AG10803 (cell line): ENCODE measurements around the gene DDX59.

Source experiments
- DNase-seq: peaks from one replicate; pipeline ENCODE4 v3.0.0; 2010; ENCODE audit warnings: low read depth
- H3K4me3 ChIP-seq: 2 replicates; pipeline ENCODE4 v1.5.1; 2011; ENCODE audit warnings: mild to moderate bottlenecking, low read length, control low read depth
- TF ChIP-seq, protein P1 (sequence below): conservative IDR thresholded peaks from 2 replicates; pipeline ENCODE4 v1.5.1; 2011; ENCODE audit warnings: mild to moderate bottlenecking, low read length, control low read depth, inconsistent platforms

DDX59 gene

DNA sequence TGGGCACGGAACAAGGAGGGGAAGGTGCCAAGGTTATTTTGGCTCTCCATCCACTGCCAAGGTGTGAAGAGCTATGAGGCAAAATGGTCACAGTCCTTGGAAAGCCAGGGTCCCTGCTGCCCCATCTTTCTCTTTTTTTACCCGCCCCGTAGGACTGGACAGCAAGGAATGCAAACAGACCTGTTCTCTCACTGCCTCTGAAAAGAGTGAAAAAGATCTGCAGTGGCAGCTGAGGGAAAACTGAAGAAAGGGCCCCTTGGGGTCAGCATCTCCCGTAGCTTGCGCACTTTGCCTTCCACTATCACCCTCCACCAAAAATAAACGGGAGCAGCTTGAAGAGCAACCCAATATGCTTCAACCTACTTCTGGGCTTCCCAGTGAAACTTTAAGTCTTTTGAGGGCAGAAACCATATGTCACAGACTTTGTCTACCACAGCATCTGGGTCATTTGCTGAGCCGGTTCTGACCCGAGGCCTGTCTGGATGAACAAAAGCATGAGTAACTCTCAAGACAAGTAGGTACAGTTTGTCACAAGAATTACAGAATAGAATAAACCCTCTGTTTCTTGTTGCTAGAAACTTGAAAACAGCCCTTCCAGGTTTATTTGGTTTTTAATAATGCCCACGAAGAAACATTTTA lies 39.7 kb downstream of the DDX59 start:
- DNase-seq: no peak
- TF ChIP-seq, protein P1, sequence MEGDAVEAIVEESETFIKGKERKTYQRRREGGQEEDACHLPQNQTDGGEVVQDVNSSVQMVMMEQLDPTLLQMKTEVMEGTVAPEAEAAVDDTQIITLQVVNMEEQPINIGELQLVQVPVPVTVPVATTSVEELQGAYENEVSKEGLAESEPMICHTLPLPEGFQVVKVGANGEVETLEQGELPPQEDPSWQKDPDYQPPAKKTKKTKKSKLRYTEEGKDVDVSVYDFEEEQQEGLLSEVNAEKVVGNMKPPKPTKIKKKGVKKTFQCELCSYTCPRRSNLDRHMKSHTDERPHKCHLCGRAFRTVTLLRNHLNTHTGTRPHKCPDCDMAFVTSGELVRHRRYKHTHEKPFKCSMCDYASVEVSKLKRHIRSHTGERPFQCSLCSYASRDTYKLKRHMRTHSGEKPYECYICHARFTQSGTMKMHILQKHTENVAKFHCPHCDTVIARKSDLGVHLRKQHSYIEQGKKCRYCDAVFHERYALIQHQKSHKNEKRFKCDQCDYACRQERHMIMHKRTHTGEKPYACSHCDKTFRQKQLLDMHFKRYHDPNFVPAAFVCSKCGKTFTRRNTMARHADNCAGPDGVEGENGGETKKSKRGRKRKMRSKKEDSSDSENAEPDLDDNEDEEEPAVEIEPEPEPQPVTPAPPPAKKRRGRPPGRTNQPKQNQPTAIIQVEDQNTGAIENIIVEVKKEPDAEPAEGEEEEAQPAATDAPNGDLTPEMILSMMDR: no peak
- H3K4me3 ChIP-seq: no peak overlapping the region

DNA sequence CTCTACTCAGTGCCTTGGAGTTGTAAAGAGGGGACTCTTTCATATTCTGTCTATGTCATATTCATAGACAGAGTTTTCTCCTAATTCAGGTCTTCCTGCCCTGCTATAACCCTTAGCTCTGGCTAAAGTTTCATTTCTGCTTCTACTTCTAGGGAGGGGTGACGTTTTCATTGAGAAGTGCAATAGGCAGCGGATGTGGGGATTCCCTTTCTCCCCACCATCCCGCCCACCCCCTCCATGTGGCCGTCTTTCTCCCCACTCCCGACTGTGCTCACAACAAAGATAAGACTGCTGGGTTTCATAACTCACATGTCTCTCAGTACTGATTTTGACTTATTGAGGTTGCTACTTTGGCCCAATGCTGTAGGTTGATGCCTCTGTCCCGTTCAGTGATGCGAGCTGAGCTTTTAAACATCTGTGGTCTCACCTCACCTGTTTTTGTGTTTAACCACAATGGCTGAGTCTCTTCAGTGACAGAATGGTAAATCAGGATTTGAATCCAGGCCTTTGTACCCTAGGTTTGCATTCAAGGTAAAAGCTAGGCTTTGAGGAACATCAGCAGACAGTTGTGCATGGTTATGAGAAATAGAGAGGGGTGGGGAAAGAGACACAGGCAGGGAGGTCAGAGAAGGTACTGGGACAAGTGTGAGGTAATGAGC lies 41.4 kb downstream of the DDX59 start:
- no peak for DNase-seq
- no peak overlapping the region for H3K4me3 ChIP-seq
- TF ChIP-seq, protein P1: no peak

DNA sequence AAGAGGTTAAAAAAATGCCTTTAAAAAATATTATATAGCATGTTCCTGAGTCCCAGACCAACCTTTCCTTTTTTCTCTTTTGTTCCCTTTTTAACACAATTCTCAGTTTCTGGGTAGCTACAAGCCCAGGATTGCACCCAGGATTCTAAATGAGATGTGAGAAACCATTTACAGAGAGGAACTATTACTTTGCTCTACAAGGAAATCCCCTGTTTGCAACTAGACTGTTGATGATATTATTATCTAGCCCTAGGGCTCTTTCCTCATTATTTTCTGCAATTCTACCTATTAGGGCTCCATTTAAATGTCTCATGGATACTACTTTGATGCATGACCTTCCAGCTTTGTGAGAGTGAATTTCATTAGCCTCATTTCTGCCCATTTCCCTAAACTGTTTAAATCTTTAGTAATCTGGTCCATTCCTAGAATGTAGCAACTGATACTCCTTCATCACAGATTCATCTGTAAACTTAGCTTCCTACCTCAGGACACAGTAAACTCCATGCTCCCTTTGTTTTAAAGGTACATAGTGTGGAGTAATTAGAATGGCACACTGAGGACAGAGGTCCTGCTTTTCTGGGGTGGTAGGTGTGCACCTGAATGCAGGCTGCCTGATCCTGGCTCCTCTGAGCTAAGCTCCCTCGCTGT lies 42.0 kb downstream of the DDX59 start:
- TF ChIP-seq, protein P1: no peak
- no peak for DNase-seq

DNA sequence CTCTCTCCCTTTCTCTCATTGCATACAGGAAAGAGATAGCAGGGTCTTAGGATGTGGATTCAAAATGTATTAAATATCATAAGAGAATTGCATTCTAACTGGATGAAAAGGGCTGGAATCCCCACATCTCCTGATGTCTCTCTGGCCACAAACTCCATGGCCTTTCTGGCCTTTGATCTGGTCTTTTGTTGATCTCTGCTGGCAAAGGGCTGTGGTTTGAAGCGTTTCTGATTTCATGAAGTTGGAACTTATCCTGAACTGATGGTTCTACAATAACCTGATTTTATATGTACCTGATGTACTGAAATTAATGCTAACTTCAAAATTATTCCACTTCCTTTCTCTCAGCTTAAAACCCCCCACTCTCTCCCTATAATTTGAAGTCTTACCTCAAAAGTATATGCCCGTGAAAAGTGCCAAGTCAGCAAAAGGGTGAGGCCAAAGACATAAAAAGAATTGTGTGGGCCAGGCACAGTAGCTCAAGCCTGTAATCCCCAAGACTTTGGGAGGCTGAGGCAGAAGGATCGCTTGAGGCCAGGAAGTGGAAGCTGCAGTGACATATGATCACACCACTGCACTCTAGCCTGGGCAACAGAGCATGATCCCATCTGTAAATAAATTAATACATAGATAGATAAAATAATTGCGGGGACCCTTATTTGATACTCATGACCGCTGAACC lies 42.7 kb downstream of the DDX59 start:
- H3K4me3 ChIP-seq: no peak overlapping the region
- TF ChIP-seq, protein P1: no peak
- DNase-seq: no peak

More for the DNA sequence above, 42.0 kb downstream of the DDX59 start:
- H3K4me3 ChIP-seq: no peak overlapping the region

DNA sequence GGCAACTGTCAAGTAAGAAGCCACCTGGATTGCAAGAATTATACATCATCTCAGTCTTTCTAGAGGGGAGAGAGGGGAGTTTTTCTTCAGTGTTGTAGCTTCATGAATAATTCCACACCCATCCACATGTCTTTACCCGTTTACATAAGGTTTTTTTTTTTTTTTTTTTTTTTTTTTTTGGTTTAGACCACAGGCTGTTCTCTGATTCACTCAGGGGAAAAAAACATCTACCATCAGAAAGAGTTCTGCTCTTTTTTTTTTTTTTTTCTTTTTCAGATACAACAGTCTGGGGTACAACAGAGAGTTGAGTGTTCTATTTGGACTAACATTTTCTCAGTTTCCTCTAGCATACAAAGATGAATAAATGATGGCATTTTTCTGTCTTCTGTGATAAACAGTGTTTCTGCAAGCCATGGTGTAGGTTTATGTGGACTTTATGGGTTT lies 44.3 kb downstream of the DDX59 start:
- DNase-seq: peak; percentile 31
- TF ChIP-seq, protein P1: no peak
- H3K4me3 ChIP-seq: no peak overlapping the region

DNA sequence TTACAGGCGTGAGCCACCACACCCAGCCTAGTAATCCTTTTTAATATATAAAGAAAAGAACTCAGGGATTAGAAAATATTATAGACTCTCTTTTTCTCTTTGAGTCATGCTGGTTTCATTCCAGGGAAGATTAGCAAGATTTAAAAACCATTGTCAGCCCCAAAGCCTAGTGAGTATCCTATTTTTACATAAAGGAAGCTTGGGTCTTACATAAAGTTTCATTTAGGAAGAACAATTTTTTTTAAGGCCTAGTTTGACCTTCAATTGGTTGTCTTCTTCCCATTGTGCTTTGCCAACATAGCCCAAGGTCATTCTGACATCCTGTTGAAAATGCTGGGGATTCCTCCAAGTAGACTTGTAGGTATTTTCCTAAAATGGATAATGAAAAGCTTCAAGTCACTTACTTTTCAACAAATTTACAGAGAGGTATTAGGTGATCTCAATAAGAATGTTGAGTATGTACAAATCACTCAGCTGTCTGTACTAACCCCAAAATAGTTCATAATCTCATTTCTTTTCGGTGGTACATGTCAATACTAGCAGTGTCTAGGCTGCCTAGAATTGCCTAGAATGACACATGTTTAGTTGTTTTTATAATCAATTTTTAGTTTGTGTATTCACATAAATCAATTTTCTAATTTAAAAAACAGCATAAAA lies 44.9 kb downstream of the DDX59 start:
- DNase-seq: peak; percentile 5
- TF ChIP-seq, protein P1: no peak
- H3K4me3 ChIP-seq: no peak overlapping the region
